ENCODE data around the gene PRKG1.

Gene PRKG1

GRCh38 chr10:52279546-52279945 is 1205.3 kb downstream of the PRKG1 start:
- H2AFZ ChIP-seq (ENCODE audit: low read depth, low read length), result no peak overlapping the region
- no peaks in the 10 kb centered on the region for H3K9me3 ChIP-seq (ENCODE audit: insufficient read depth, low read length, severe bottlenecking)
- H3K9ac ChIP-seq (ENCODE audit: low read depth, low read length), result no peak overlapping the region
- H3K36me3 ChIP-seq (ENCODE audit: insufficient read depth, low read length), result no peaks in the 10 kb centered on the region
- H3K79me2 ChIP-seq (ENCODE audit: insufficient read depth, low read length), result no peaks in the 10 kb centered on the region
- H3K4me1 ChIP-seq (ENCODE audit: insufficient read depth, low read length), result no peaks in the 10 kb centered on the region
- no peak for ATAC-seq (ENCODE audit: insufficient read depth, low read depth)
- H3K4me3 ChIP-seq (ENCODE audit: low read depth in 1 of 2, low read length in 2 of 2), result no peak overlapping the region
- no peaks in the 10 kb centered on the region for H3K27me3 ChIP-seq (ENCODE audit: insufficient read depth, low read length, poor library complexity)
- no peak overlapping the region for H3K27ac ChIP-seq (ENCODE audit: low read length)
- DNase-seq, result no peak
- H4K20me1 ChIP-seq (ENCODE audit: insufficient read depth, low read length), result no peaks in the 10 kb centered on the region
- TF ChIP-seq CTCF (IDR thresholded peaks at IDR 0.05; ENCODE audit: borderline replicate concordance, extremely low read depth, low read length, poor library complexity, severe bottlenecking), result no peak
- no peak overlapping the region for H3K4me2 ChIP-seq (ENCODE audit: insufficient read depth, low read length)

GRCh38 chr10:52280051-52280450 is 1205.8 kb downstream of the PRKG1 start:
- Histone ChIP-seq H3K4me1 (ENCODE audit: insufficient read depth, low read length) (no peaks in the 10 kb centered on the region), H3K4me3 (ENCODE audit: low read depth in 1 of 2, low read length in 2 of 2) (no peak overlapping the region), H3K27me3 (ENCODE audit: insufficient read depth, low read length, poor library complexity) (no peaks in the 10 kb centered on the region), H3K27ac (ENCODE audit: low read length) (no peak overlapping the region), H4K20me1 (ENCODE audit: insufficient read depth, low read length) (no peaks in the 10 kb centered on the region), H2AFZ (ENCODE audit: low read depth, low read length) (no peak overlapping the region), H3K9me3 (ENCODE audit: insufficient read depth, low read length, severe bottlenecking) (no peaks in the 10 kb centered on the region), H3K9ac (ENCODE audit: low read depth, low read length) (no peak overlapping the region), H3K36me3 (ENCODE audit: insufficient read depth, low read length) (no peaks in the 10 kb centered on the region), H3K4me2 (ENCODE audit: insufficient read depth, low read length) (no peak overlapping the region), H3K79me2 (ENCODE audit: insufficient read depth, low read length) (no peaks in the 10 kb centered on the region)
- ATAC-seq (ENCODE audit: insufficient read depth, low read depth), result no peak
- TF ChIP-seq EZH2 (IDR thresholded peaks at IDR 0.05; ENCODE audit: borderline replicate concordance, low read depth, low read length, severe bottlenecking), result no peak
- no peak for TF ChIP-seq CTCF (IDR thresholded peaks at IDR 0.05; ENCODE audit: borderline replicate concordance, extremely low read depth, low read length, poor library complexity, severe bottlenecking)
- no peak for DNase-seq

GRCh38 chr10:52283174-52283573 is 1208.9 kb downstream of the PRKG1 start:
- no peak overlapping the region for H3K27ac ChIP-seq (ENCODE audit: low read length)
- no peak overlapping the region for H3K4me2 ChIP-seq (ENCODE audit: insufficient read depth, low read length)
- no peak overlapping the region for H3K9ac ChIP-seq (ENCODE audit: low read depth, low read length)
- no peaks in the 10 kb centered on the region for H4K20me1 ChIP-seq (ENCODE audit: insufficient read depth, low read length)
- no peaks in the 10 kb centered on the region for H3K27me3 ChIP-seq (ENCODE audit: insufficient read depth, low read length, poor library complexity)
- no peaks in the 10 kb centered on the region for H3K36me3 ChIP-seq (ENCODE audit: insufficient read depth, low read length)
- H2AFZ ChIP-seq (ENCODE audit: low read depth, low read length), result no peak overlapping the region
- ATAC-seq (ENCODE audit: insufficient read depth, low read depth) (no peak), DNase-seq (no peak)
- TF ChIP-seq CTCF (IDR thresholded peaks at IDR 0.05; ENCODE audit: borderline replicate concordance, extremely low read depth, low read length, poor library complexity, severe bottlenecking) (no peak), EZH2 (IDR thresholded peaks at IDR 0.05; ENCODE audit: borderline replicate concordance, low read depth, low read length, severe bottlenecking) (no peak)
- no peak overlapping the region for H3K4me3 ChIP-seq (ENCODE audit: low read depth in 1 of 2, low read length in 2 of 2)
- H3K79me2 ChIP-seq (ENCODE audit: insufficient read depth, low read length), result no peaks in the 10 kb centered on the region
- no peaks in the 10 kb centered on the region for H3K9me3 ChIP-seq (ENCODE audit: insufficient read depth, low read length, severe bottlenecking)
- no peaks in the 10 kb centered on the region for H3K4me1 ChIP-seq (ENCODE audit: insufficient read depth, low read length)

- TF ChIP-seq EZH2 (IDR thresholded peaks at IDR 0.05; ENCODE audit: borderline replicate concordance, low read depth, low read length, severe bottlenecking) (no peak), CTCF (IDR thresholded peaks at IDR 0.05; ENCODE audit: borderline replicate concordance, extremely low read depth, low read length, poor library complexity, severe bottlenecking) (no peak)
- no peak overlapping the region for H2AFZ ChIP-seq (ENCODE audit: low read depth, low read length)
Measured at GRCh38 chr10:52284416-52285013, 1210.2 kb downstream of the PRKG1 start.

More at GRCh38 chr10:52284416-52285013, 1210.2 kb downstream of the PRKG1 start:
- Histone ChIP-seq H3K4me1 (ENCODE audit: insufficient read depth, low read length) (no peaks in the 10 kb centered on the region), H3K27ac (ENCODE audit: low read length) (no peak overlapping the region), H3K27me3 (ENCODE audit: insufficient read depth, low read length, poor library complexity) (no peaks in the 10 kb centered on the region), H3K79me2 (ENCODE audit: insufficient read depth, low read length) (no peaks in the 10 kb centered on the region), H3K9ac (ENCODE audit: low read depth, low read length) (no peak overlapping the region), H3K4me3 (ENCODE audit: low read depth in 1 of 2, low read length in 2 of 2) (no peak overlapping the region), H3K9me3 (ENCODE audit: insufficient read depth, low read length, severe bottlenecking) (no peaks in the 10 kb centered on the region), H4K20me1 (ENCODE audit: insufficient read depth, low read length) (no peaks in the 10 kb centered on the region), H3K36me3 (ENCODE audit: insufficient read depth, low read length) (no peaks in the 10 kb centered on the region), H3K4me2 (ENCODE audit: insufficient read depth, low read length) (no peak overlapping the region)
- no peak for DNase-seq
- no peak for ATAC-seq (ENCODE audit: insufficient read depth, low read depth)
